Urinary bladder (tissue), 4 donors: ENCODE measurements around the gene ENDOD1. TPM values are rescaled to one million over a fixed set of nuclear protein-coding genes. Genes with fewer than 3 reads are reported as not detected.

ENCODE experiments used
- DNase-seq: peaks from one replicate; pipeline ENCODE4 v3.0.0-alpha.2; 2015; ENCODE audit errors: extremely low spot score
- H3K27ac ChIP-seq: one replicate; pipeline ENCODE4 v1.5.1; 2013; ENCODE audit warnings: low read depth, mild to moderate bottlenecking, moderate library complexity
- H3K36me3 ChIP-seq: one replicate; pipeline ENCODE4 v1.6.1; 2013; ENCODE audit warnings: mild to moderate bottlenecking, moderate library complexity; ENCODE audit not compliant: insufficient read depth
- H3K4me1 ChIP-seq: one replicate; pipeline ENCODE4 v1.6.1; 2013; ENCODE audit warnings: mild to moderate bottlenecking, moderate library complexity; ENCODE audit not compliant: insufficient read depth
- H3K4me3 ChIP-seq: one replicate; pipeline ENCODE4 v1.5.1; 2013; ENCODE audit warnings: low read depth, low read length
- WGBS: extraction: QIAGEN DNeasy Blood & Tissue Kit; methylation state at CpG from one replicate; pipeline ENCODE4 v1.1.7; 2013; 5-methylcytosine and 5-hydroxymethylcytosine counted together
- polyA plus RNA-seq: library from polyadenylated mRNA; stranded (reverse); fragments of 200-250 nt; gene quantifications from one replicate; pipeline ENCODE4 v1.2.3, GENCODE V29; 2013
- total RNA-seq: library from RNA; depleted of rRNA; stranded (reverse); fragments of >200 nt; gene quantifications from one replicate; pipeline ENCODE4 v1.2.3, GENCODE V29; 2014
- donor health status: healthy with polysubstance abuse.
- donor health status: healthy.

Gene ENDOD1
- total and polyA plus RNA-seq, 2 donors: 23.9 to 34.3 TPM

DNA sequence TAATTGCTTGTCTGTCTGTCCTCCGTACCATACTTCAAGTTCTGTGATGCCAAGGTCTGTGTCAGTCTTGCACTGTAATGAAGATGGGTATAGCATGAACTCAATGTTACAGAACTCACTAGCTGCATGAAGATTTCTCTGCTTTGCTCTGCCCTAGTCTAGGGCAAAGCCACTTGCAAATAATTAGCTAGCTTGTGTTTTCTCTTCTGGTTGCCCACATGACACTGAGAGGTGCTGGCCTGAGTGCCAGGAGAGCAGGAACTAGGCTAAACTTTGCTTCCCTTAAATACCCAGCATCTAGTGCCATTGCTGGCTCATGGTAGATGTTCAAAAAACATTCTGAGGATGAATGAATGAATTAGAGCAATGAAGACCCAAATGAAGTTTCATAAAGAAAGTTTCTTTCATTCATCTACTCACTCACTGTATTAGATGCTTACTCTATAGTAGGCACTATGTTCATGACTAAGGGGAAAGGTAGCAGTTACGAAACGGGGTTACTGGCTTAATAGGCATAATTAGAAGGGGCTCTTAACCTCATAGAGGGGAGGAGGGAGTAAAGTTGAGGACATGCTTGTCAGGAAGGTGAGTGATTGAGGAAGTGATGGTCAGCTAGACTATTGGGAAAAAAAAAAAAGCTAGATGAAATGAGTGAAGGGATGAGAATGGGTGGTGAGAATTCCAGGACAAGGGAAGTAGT, 4.4 kb upstream of the ENDOD1 start:
- Histone ChIP-seq H3K4me1 (no peaks in the 10 kb centered on the region), H3K36me3 (no peaks in the 10 kb centered on the region), H3K27ac (no peak overlapping the region), H3K4me3 (no peak overlapping the region)
- no peak for DNase-seq
- 87% methylated on average over 3 of the region's 3 CpGs for WGBS

DNA sequence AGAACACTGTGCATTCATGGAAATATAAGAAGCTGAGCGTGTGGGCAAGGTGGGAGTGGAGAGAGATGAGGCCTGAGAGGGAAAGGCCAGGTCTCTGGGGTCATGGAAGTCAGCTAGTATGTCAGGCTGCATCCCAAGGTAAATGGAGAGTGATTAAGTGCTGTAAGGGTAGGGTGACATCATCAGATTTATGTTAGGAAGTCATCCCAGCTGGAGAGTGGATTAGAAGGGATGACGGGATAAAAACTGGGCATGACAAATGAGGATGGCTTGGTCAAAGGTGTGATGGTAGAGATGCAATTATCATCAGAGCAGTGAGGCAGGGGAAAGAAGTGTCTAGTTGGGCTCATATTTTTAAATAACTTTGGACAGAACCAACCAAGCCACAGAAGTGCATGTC, 3.5 kb upstream of the ENDOD1 start:
- no peak overlapping the region for H3K27ac ChIP-seq
- no peak for DNase-seq
- no peaks in the 10 kb centered on the region for H3K36me3 ChIP-seq
- 87% methylated on average over 2 of the region's 2 CpGs for WGBS
- no peaks in the 10 kb centered on the region for H3K4me1 ChIP-seq
- no peak overlapping the region for H3K4me3 ChIP-seq

DNA sequence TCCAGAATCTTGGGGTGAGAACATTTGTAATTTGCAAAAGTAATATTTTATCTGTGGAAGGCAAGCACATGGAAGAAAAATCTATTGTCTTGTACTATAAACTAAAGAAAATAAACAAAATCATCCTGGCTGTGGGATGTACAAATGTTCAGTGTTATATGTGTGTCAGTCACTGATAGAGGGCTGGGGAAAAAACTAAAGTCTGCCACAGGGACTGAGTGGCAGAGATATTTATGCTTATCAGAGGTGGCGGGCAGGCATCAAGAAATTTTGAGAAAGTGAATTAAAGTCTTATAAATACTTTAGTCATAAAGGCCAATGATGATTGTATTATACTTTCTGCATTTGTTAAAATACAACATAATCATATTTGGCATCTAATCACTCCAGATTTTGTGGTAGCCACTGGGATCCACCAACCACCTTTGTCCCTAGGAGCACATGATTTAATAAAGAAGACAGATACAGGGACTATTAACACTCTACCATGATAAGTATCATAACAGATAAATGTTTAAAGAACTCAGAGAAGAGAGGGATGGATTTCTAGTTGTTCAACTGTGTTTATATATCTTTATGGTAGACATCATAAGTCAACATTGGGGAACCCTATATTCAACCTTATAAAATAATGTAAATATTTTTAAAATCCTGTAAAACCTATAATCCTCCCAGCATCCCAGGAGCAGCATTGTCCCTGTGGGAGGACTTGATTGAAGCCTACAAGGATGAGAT, 2.6 kb upstream of the ENDOD1 start:
- Histone ChIP-seq H3K36me3 (no peaks in the 10 kb centered on the region), H3K4me3 (no peak overlapping the region), H3K4me1 (no peaks in the 10 kb centered on the region), H3K27ac (no peak overlapping the region)
- DNase-seq: no peak
- 97% methylated on average over 1 of the region's 1 CpG for WGBS

DNA sequence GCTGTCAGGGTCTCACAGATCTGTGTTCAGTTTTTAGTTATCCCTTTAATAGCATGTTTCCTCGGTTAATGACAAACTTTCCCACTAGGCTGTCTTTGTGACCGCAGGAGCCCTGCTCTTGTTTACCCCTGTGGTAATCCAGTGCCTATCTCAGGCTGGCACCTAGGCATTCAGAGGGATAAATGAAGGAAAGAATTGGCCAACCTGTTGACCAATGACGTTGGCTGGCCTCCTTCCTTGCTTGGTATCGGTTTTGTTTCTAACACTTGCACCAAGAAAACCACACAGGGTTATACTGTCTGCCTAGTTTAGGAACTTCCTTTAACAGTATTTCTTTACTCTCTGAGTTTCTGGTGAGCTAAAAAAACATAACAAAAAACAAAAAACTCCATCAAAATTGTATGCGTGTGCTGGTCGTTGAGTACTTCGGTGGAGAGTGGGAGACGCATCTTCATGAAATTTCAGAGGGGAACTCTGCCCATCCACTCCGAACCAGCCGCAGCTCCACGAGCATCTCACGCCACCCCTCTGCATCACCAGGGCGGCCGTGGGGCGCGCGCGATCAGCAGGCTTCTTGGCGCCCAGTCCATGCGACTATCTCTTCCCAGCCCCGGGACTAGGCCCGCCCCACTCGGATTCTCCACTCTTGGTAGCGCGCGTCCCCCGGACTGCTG, 563 bp upstream of the ENDOD1 start:
- Histone ChIP-seq H3K4me1 (no peaks in the 10 kb centered on the region), H3K36me3 (no peaks in the 10 kb centered on the region), H3K4me3 (peak overlapping the region; percentile 69), H3K27ac (peak overlapping the region; percentile 97)
- WGBS: 7% methylated on average over 27 of the region's 27 CpGs
- DNase-seq: no peak

DNA sequence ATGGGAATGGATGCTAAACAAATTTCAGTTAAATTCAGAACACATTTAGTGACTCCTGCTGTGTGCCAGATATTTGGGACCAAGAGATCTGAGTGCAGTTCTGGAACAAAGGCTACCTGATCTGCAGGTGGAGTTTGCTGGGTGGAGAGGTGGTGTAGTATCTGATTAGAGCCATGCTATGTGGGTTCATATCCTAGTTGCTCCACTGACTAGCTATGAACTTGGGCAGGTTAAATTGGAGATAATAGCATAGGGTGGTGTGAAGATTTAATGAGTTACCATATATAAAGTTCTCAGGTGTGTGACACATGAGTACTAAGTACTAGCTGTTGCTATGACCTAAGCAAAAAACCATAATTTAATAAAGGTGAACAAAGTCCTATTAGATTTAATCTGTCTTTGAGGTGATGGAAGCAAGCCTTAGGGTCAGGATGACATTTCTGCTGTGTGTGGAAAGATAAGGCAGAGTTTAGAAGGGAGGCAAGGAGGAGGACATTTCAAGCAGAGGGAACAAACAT, 2.1 kb downstream of the ENDOD1 start:
- no peaks in the 10 kb centered on the region for H3K4me1 ChIP-seq
- no peaks in the 10 kb centered on the region for H3K36me3 ChIP-seq
- no peak overlapping the region for H3K27ac ChIP-seq
- no peak overlapping the region for H3K4me3 ChIP-seq
- no peak for DNase-seq

DNA sequence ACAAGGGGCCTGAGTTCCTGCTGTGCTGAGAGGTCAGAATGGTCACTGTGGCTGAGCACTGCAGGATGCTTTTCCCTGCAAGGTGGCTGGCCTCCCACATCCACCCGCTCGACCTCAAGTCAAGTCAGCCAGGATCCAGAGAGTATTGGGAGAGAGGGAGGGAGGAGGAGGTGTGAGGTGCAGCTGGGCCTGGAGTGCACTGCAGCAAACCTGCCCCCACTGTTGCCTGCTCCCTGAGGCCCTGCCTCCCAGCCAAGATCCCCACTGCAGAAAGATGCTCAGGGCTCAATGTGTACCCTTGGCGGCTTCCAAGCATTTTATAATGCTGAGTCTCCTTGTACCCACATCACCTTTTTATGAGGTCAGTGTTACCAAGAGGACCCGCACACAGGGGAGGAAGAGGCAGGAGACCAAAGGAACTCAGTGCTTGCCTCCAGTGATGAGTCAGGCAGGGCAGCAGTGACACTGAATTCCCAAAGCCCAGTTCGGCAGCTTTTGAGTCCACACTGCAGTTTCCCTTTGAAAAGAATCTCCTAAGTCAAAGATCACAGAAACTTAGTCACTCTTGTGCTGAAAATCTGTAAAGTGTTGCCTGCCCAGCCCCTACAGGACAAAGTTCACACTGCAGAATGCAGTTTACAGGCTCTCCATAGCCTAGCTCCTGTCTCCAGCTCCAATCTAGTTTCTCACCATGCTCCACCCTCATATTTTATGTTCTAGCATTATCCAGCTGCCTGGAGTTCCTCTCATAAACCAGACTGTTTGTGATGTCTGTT, 3.1 kb downstream of the ENDOD1 start:
- H3K4me1 ChIP-seq: no peaks in the 10 kb centered on the region
- H3K4me3 ChIP-seq: no peak overlapping the region
- WGBS: 56% methylated on average over 5 of the region's 5 CpGs
- H3K27ac ChIP-seq: no peak overlapping the region
- DNase-seq: no peak
- no peaks in the 10 kb centered on the region for H3K36me3 ChIP-seq

DNA sequence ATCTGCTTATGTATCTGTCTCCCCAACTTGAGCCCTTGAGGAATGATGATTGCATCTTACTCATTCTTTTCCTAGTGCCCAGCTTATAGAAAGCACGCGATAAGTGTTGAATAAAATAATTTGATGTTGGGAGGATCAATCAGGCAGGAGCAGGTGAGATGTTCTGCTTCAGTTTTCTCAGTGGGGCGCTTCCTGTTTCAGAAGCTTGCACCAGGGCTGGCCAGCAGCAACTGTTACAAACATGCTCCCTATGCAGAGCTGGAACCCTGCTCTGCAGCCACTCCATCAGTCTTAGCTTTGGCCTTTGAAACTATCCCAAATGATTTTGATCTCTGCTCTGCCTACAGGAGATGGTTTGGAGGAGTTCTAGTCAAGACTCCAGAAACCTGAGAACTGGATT, 3.9 kb downstream of the ENDOD1 start:
- Histone ChIP-seq H3K36me3 (no peaks in the 10 kb centered on the region), H3K27ac (no peak overlapping the region), H3K4me3 (no peak overlapping the region), H3K4me1 (no peaks in the 10 kb centered on the region)
- WGBS: 93% methylated on average over 3 of the region's 3 CpGs
- DNase-seq: no peak

DNA sequence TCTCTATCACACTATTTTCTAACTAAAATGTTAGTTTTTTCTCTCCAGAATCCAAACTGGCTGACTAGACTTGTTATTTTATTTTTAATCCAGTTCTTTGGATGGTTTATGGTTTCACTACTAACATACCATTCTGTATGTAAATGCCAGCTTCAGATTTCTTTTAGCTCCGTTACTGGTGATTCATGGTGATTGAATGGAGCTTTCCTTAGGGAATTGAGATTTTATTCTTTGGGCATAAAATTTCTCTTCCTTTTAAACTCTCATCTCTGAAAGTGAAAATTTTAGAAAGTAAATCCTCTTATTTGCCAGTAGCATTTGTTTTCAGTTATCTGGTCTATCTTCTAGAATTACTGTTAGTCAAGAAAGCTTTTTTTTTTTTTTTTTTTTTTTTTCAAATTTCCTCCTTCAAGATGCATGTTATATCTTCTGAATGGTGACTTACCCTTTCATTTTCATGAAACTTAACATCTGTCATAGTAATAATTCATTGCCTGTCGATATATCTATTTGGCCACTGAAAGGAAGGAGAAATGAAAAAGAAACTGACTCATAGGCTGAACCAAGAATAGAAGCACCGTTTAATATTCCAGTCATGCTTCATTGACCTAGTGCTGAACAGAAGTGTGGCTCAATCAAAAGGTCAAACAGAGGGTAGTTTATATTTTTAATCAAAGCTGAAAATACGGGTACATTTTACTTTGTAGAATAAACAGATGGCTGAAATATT, 6.4 kb downstream of the ENDOD1 start:
- Histone ChIP-seq H3K4me3 (no peak overlapping the region), H3K27ac (no peak overlapping the region), H3K36me3 (no peaks in the 10 kb centered on the region), H3K4me1 (no peaks in the 10 kb centered on the region)
- 62% methylated on average over 4 of the region's 4 CpGs for WGBS
- DNase-seq: no peak

DNA sequence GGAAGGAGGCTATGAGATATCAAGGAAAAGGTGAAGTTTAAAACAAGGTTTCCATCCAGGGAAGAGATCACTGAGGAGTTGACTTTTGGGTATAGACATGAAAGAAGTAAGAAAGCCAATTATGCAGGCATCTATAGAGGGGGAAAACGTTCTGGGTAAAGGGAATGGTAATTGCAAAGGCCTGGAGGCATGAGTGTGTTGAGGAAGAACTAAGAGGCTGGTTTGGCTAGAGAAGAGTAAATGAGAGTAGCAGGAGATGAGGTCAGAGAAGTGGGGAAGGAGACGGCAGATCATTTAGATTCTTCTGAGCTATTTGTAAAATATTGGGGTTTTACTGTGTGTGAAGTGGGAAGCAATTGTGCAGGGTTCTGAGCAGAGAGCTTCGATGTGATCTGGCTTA, 7.6 kb downstream of the ENDOD1 start:
- 67% methylated on average over 3 of the region's 3 CpGs for WGBS

DNA sequence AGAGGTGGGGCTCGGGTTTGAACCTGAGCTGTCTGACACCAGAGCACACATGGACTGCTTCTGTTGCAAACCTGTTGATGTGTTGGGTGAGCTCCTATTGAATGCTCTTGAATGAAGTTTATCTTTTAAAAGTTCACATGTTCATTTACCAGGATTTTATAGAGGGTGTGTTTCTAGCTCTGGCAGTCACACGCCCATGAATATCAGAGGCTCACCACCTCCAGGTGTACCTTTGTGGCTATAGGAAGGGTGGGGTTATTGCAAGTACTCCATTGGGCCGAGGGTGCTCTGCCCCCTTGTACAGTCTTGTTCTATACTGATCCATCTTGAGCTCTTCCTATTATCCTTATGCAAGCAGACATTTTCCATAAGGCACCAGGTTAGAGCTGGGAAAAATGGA, 9.2 kb downstream of the ENDOD1 start:
- no peaks in the 10 kb centered on the region for H3K4me1 ChIP-seq
- no peak overlapping the region for H3K4me3 ChIP-seq
- no peaks in the 10 kb centered on the region for H3K36me3 ChIP-seq
- H3K27ac ChIP-seq: no peak overlapping the region
- WGBS: 93% methylated on average over 3 of the region's 3 CpGs
- no peak for DNase-seq

More for the DNA sequence above, 7.6 kb downstream of the ENDOD1 start:
- Histone ChIP-seq H3K4me3 (no peak overlapping the region), H3K4me1 (no peaks in the 10 kb centered on the region), H3K36me3 (no peaks in the 10 kb centered on the region), H3K27ac (no peak overlapping the region)
- DNase-seq: no peak

DNA sequence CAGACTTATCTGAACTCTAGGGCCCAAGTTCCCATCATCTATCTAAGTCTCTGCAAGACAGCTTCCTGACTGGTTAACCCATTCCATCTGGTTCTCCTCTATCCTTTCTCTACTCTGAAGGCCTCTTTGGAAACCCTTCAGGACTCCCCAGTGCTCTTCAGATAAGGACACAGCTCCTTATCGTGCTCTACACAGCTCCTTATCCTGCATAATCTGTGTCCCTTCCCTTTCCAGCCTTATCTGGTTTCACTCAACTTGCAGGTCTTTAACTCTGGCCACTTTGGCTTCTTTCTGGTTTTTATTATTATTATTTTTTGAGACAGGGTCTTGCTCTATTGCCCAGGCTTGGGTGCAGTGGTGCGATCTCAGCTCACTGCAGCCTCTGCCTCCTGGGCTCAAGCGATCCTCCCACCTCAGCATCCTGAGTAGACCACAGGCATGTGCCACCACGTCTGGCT, 10.6 kb downstream of the ENDOD1 start:
- Histone ChIP-seq H3K27ac (no peak overlapping the region), H3K4me3 (no peak overlapping the region), H3K4me1 (no peaks in the 10 kb centered on the region), H3K36me3 (no peaks in the 10 kb centered on the region)
- DNase-seq: no peak
- 86% methylated on average over 4 of the region's 4 CpGs for WGBS

DNA sequence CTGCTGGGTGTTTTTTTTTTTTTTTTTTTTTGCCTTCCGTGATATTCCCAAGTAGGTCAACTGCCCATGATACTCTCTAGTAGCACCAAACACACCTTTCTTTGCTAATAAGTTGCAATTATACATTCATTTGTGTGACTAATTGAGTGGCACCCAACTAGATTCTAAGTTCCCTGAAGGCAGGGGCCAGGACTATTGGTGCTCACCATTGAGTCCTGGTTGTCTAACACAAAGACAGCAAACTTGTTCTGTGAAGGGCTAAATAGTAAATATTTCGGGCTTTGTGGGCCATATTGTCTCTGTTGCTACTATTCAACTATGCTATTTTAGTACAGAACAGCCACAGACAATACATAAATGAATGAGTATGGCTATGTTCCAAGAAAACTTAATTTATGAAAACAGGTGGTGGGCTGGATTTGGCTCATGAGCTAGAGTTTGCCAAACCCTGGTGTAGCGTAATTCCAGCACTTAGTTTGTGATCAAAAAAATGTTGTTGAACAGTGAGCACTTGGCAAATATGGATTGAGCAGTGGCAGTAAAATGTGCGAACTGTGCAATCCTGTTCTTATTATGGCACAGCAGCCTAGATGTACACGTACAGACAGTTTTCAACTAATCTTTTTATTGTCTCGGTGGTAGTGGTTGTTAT, 11.3 kb downstream of the ENDOD1 start:
- Histone ChIP-seq H3K36me3 (no peaks in the 10 kb centered on the region), H3K27ac (no peak overlapping the region), H3K4me3 (no peak overlapping the region), H3K4me1 (no peaks in the 10 kb centered on the region)
- DNase-seq: no peak
- WGBS: 89% methylated on average over 6 of the region's 6 CpGs
